Type B pancreatic cell (in vitro differentiated cells): ENCODE results near the gene ATXN10. TPM values are rescaled to one million over a fixed set of nuclear protein-coding genes. Genes with fewer than 3 reads are reported as not detected.
"Not testable (repeated sequence)": the region's sequence is repeated elsewhere in the genome, so short reads cannot be mapped to it uniquely, and the experiment has no call there.

Source experiments
- DNase-seq: peaks from one replicate; pipeline ENCODE4 v3.0.0; 2021; ENCODE audit warnings: mixed read lengths; ENCODE audit not compliant: unreplicated experiment; ENCODE audit errors: extremely low spot score
- H3K27ac Mint-ChIP-seq: 2 replicates; pipeline ENCODE4 v1.8.0; 2021; ENCODE audit warnings: mild to moderate bottlenecking, mixed read lengths
- H3K27me3 Mint-ChIP-seq: 2 replicates; pipeline ENCODE4 v1.8.0; 2021; ENCODE audit warnings: mixed read lengths
- H3K36me3 Mint-ChIP-seq: 2 replicates; pipeline ENCODE4 v1.8.0; 2021; ENCODE audit warnings: mixed read lengths
- H3K4me1 Mint-ChIP-seq: one replicate; pipeline ENCODE4 v1.8.0; 2021; ENCODE audit warnings: mixed read lengths; ENCODE audit not compliant: unreplicated experiment
- H3K4me3 Mint-ChIP-seq: 2 replicates; pipeline ENCODE4 v1.8.0; 2021; ENCODE audit warnings: mild to moderate bottlenecking, mixed read lengths
- H3K9me3 Mint-ChIP-seq: 2 replicates; pipeline ENCODE4 v1.8.0; 2021; ENCODE audit warnings: mixed read lengths
- CTCF ChIP-seq: fragments of 200-600 bp; sonication (generic); conservative IDR thresholded peaks from 2 replicates; pipeline ENCODE4 v1.5.0; 2021; ENCODE audit warnings: antibody characterized with exemption, mild to moderate bottlenecking
- long read RNA-seq: library from polyadenylated mRNA; unstranded; transcript quantifications from one replicate; pipeline ENCODE4 v2.0.0, GENCODE V29; 2020
- total RNA-seq: library from RNA; stranded (reverse); gene quantifications from 2 replicates; pipeline ENCODE4 v1.2.1, GENCODE V29; 2021; ENCODE audit warnings: low replicate concordance

The ATXN10 gene
- 117 and 182 TPM in 2 replicates for total RNA-seq
- long read RNA-seq, transcript ATXN10-201 (12 exons, 3,329 nt) = major isoform, 427 of 467 reads
- long read RNA-seq, partial matches to known transcripts = 14 of 467 reads
- long read RNA-seq, other reads (novel, unspliced or antisense) = 23 of 467 reads

GRCh38 chr22:45671783-45672563 is at the start of gene ATXN10:
Gene ATXN10, plus strand, starts transcription at chr22:45671834. Its CDS starts 230 bp downstream, at chr22:45672064.
- peaks cover 4% of the 10 kb centered on the region for H3K27me3 Mint-ChIP-seq
- TF ChIP-seq CTCF = no peak
- H3K9me3 Mint-ChIP-seq = no peaks in the 10 kb centered on the region
- DNase-seq = peak; percentile 86
- H3K27ac Mint-ChIP-seq = peak within 1 kb of the TSS; percentile 71
- peak within 1 kb of the TSS; percentile 92 for H3K4me3 Mint-ChIP-seq
- peaks cover 26% of the 10 kb centered on the region for H3K4me1 Mint-ChIP-seq
- peaks cover 16% of the 10 kb centered on the region for H3K36me3 Mint-ChIP-seq

GRCh38 chr22:45621836-45622600 is 49.6 kb upstream of the ATXN10 start:
- no peaks in the 10 kb centered on the region for H3K4me1 Mint-ChIP-seq
- no peak overlapping the region for H3K4me3 Mint-ChIP-seq
- no peaks in the 10 kb centered on the region for H3K9me3 Mint-ChIP-seq
- TF ChIP-seq CTCF = no peak
- no peak overlapping the region for H3K27ac Mint-ChIP-seq
- DNase-seq = no peak
- no peaks in the 10 kb centered on the region for H3K36me3 Mint-ChIP-seq
- H3K27me3 Mint-ChIP-seq = no peaks in the 10 kb centered on the region

GRCh38 chr22:45623464-45624145 is 48.0 kb upstream of the ATXN10 start:
- not testable (repeated sequence) for H3K9me3 Mint-ChIP-seq, H3K27ac Mint-ChIP-seq, H3K27me3 Mint-ChIP-seq, H3K36me3 Mint-ChIP-seq, DNase-seq, H3K4me3 Mint-ChIP-seq, H3K4me1 Mint-ChIP-seq

GRCh38 chr22:45626198-45626651 is 45.4 kb upstream of the ATXN10 start:
- peaks cover 14% of the 10 kb centered on the region for H3K4me1 Mint-ChIP-seq
- H3K27me3 Mint-ChIP-seq = peaks cover 9% of the 10 kb centered on the region
- no peaks in the 10 kb centered on the region for H3K9me3 Mint-ChIP-seq
- TF ChIP-seq CTCF = no peak
- H3K4me3 Mint-ChIP-seq = no peak overlapping the region
- H3K36me3 Mint-ChIP-seq = no peaks in the 10 kb centered on the region
- DNase-seq = no peak
- peak overlapping the region; percentile 78 for H3K27ac Mint-ChIP-seq

- Mint-ChIP-seq H3K27me3 (peaks cover 22% of the 10 kb centered on the region), H3K9me3 (no peaks in the 10 kb centered on the region), H3K36me3 (no peaks in the 10 kb centered on the region), H3K4me1 (peaks cover 23% of the 10 kb centered on the region), H3K4me3 (no peak overlapping the region), H3K27ac (peak overlapping the region; percentile 47)
- no peak for TF ChIP-seq CTCF
- no peak for DNase-seq
These were observed 44.0 kb upstream of the ATXN10 start for GRCh38 chr22:45627489-45628233.
